GM19438 (cell line): ENCODE results near the gene ONECUT1.

ENCODE experiments used
- ATAC-seq: cut with Tn5 transposase; IDR thresholded peaks from one replicate; pipeline ENCODE4 v1.9.1; 2021; ENCODE audit warnings: low read depth; ENCODE audit not compliant: unreplicated experiment

The ONECUT1 gene

DNA sequence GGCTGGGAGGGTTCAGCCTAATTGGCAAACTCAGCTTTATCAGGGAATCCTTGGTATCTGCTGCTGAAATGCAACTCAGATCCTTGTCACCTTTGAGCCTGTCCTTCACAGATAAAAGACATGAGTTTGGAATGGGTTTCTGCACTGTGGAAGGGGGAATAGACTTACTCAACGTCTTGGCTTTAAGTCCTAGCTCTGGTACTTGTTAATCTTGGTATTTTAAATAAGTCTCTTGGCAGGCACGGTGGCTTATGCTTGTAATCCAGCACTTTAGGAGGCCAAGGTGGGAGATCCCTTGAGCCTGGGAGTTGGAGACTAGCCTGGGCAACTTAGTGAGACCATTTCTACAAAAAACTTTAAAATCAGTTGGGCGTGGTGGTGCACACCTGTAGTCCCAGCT, 55.8 kb downstream of the ONECUT1 start:
- no peak for ATAC-seq

DNA sequence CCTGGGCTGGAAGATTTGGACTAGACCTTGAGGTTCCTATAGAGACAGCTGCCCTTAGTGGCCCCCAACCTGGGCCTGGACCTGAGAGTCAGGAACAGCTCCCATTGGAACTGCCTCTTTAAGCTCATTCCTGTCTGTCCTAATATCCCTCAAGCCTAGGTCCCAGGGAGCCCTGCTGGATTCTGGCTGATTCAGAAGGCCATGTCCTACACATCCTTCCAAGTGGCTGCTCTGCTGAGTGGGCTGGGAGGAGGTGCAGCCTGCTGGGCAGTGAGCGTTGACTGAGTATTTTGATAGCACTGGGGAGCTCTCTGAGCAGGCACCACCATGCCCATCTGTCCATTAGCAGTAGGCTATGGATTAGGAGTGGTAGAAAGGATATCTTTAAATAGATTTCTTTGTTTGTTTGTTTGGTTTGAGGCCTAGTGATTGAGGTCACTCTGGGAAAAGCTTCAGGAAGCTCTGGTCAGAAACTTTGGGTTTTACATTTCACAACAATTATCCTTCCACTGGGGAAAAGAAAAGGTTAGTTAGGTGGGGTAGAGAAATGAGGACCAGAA, 56.4 kb downstream of the ONECUT1 start:
- ATAC-seq, result no peak

GRCh38 chr15:52733088-52733487, 57.0 kb downstream of the ONECUT1 start:
- ATAC-seq, result no peak

DNA sequence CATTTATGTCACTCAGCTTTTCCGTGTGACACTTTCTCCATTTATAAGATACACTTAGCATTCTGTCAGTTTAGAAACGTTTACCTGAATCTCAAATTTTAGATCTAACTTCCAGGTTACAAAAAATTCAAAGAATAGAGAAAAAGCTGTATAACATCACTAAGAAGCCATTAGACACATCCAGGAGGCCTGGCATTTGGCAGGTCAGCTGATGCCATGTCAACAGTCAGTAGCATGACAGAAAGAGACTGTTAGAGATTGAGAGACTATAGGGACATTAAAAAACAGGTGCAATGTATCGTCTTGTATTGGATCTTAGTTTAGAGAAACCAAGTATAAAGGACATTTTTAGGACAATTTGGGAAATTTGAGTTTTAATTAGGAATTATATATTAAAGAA, 57.6 kb downstream of the ONECUT1 start:
- no peak for ATAC-seq

GRCh38 chr15:52731732-52732470, 58.2 kb downstream of the ONECUT1 start:
- no peak for ATAC-seq

- ATAC-seq, result no peak
Observed at GRCh38 chr15:52731004-52731403, 59.1 kb downstream of the ONECUT1 start.

DNA sequence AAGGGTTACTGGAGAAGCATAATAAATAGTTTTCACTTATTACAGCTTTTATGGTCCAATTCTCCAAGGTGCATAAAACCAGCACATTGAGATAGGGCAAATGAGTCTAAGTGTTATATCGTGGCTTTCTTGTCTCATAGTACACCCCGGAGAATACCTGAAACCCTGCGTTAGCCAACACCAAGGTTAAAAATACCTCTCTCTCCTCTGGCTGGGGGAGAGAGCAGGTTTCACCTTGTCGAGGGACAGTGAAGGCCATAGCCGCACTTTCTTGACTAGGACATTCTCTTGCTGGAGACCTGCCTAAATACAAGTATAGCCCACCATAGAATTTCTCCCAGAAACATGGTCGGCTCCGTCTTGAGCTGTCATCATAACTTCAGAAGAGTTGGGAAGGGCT, 59.5 kb downstream of the ONECUT1 start:
- no peak for ATAC-seq

DNA sequence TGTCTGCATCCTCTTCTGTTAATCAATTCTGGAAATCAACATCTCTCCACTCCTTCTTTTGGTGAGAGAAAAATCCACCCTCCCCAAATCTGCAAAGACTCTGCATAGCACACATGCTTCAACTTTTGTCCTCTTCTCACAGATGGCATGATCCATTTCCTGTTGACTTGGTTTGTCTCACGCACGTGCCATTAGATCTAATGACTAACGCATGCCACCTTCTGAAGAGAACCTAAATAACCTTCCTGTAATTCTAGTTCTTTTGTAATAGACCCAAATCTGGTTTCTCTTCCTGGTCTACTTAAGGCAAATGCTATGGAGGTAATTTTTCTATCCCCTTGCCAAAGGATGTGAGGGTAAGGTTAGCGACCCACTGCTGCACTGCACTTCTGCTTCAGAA, 60.0 kb downstream of the ONECUT1 start:
- no peak for ATAC-seq

GRCh38 chr15:52728899-52729298, 61.2 kb downstream of the ONECUT1 start:
- ATAC-seq, result no peak

DNA sequence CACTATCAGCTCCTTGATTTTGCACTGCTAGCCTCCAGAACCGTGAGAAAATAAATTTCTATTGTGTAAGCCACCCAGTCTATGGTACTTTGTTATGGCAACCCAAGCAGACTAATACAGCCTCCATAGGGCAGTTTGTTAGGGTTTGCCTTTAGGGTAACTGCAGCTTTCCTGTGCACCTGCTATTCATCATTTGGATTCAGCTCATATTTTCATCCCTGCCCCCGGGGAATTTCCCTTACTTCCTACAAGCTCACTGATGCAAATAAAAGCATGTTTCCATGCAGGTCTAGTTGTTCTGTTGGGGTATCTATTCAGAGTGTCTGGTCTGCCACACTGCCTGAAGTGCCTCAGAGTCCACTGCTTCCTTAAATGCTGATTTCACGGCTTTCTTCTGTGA, 62.3 kb downstream of the ONECUT1 start:
- ATAC-seq, result no peak

DNA sequence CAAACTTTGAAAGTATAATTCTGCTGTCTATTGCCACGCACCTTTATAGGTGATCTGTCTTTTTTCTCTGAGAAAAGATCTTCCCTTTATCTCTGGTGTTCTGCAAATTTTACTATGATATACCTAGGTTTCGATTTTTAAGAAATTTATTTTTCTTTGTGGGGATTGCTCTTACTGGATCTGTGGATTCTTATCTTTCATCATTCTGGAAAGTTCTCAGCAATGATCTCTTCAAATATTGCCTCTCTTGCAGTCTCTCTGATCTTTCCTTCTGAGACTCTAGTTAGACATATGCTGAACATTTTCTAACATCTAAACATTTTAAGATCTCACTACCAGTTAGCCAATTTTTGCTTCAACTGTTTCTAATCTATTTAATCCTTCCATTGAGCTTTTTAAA, 63.9 kb downstream of the ONECUT1 start:
- ATAC-seq, result no peak

- no peak for ATAC-seq
Observed at GRCh38 chr15:52718551-52718950, 71.6 kb downstream of the ONECUT1 start.

GRCh38 chr15:52717924-52718323, 72.2 kb downstream of the ONECUT1 start:
- ATAC-seq, result no peak

DNA sequence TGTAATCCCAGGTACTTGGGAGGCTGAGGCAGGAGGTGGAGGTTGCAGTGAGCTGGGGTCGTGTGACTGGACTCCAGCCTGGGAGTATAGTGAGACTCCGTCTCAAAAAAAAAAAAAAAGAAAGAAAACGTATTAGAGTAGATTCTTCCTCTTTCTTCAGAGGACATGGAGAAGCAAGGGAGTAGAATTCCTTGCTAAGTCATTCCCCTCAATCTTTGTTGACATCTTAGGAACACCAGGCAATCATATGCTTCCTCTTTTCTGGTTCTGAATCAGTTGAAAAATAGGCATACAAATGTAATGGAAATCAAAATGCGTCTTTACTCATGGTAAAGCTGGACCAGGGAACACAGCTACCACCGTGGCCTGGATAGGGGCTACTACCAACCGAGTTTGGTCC, 72.7 kb downstream of the ONECUT1 start:
- no peak for ATAC-seq

DNA sequence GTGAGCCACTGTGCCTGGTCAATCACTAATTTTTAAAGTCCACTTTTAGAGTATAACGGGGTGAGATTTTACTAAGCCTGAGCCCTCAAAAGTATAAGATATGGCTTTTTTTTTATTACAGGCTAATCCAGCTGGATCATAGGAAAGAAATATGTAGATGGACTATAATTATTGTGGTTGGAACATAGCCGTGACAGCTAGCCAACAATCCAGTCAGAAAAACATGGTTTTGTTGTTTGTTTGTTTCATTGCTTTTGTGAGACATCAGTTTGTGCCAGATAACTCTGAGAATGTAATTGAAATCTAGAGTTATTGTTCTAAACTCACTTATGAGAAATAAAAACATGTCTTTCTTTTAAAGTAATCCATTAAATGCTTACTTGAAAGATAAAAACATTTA, 73.6 kb downstream of the ONECUT1 start:
- ATAC-seq, result no peak

- ATAC-seq, result no peak
Observed at GRCh38 chr15:52715411-52715810, 74.7 kb downstream of the ONECUT1 start.

DNA sequence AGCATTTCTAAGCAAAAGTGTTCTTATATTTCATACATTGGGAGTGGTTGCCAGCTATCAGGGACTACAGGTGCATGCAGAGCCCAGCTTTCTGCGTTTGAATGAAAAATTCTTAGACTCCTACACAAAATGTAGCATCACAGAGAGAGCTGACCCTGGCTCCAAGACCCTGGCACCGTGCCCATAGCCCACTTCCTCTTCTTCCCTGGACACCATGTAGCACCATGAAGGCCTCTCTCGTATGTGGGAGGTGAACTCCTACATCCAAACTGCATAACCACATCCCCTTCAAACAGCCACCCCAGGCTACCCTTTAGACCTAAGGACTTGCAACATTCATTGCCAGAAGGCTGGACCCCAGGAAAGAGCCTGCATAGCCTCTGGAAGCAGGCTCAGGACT, 75.2 kb downstream of the ONECUT1 start:
- ATAC-seq, result no peak

GRCh38 chr15:52710708-52711389, 79.3 kb downstream of the ONECUT1 start:
- no peak for ATAC-seq

DNA sequence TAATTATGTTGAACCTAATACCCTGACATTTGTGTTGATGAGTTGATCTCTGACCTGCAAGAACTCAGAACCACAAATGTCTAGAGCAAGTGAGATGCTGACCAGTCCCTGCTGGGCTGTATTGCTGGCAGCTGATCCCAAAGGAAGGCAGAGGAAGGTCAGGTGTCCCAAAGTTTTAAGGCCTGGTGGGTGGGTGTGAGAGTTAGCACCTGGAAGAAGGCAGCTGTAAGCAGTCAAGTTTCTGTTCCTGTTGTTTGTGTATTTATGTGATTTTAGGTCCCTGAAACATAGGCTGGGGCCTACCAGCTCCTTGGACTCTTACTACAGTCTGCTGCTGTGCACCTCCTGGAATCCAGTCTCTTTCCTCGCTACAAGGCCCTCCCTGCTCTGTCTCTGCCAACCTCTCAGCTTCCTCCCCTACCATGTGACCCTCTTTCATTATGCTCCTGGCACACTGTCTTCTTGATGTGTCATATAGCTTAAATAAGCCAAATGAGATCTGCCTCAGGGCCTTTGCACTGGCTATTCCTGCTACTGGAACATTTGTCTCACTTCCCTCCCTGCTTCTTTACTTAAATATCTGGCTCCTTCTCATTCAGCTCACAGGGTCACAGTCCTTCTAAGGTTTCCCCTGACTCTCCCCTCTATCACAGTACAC, 80.0 kb downstream of the ONECUT1 start:
- peak; percentile 56 for ATAC-seq

DNA sequence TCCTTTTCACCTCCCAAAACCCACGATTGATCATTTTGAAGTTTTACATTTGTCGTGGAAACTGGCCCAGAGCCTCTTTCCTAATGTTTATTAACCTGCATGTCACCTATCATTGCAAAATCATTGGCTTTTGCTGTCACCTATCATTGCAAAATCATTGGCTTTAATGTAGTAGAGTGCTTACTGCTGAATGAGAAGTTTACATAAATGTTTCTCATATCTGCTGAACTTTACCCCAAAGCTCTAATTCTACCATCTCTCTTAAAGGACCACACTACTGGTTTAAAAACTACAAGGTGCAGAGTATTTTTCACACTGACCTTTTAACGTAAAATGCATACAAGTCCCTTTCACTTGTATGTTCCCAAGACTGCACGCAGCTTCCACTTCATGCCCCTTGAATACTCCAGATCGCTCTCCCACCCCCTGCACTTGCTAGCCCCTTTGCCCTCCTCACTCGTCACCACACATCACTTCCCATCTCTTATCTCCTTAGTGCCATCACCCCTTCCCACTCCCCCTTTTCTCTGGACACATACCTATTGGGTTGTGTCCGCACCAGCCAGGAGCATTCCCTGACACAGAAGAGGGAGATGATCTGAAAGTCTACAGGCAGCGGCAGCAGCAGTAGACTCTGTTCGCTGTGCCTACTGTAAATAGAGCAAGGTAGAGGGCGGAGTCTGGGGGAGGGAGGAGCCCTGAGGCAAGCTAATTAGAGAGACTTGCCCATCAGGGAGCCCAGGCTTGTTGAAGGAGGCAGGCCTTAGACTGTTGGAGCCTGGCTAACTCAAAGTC, 80.8 kb downstream of the ONECUT1 start:
- peak; percentile 89 for ATAC-seq
